DND-41 (cell line): ENCODE data around the gene SLC25A51.

Experiments used
- CTCF ChIP-seq: IDR thresholded peaks from 2 replicates; pipeline ENCODE4 v1.5.1; 2012; ENCODE audit warnings: borderline replicate concordance, low read length, moderate library complexity, mild to moderate bottlenecking; ENCODE audit not compliant: poor library complexity, severe bottlenecking; ENCODE audit errors: extremely low read depth
- EZH2 ChIP-seq: IDR thresholded peaks from 3 replicates; pipeline ENCODE4 v1.6.1; 2012; ENCODE audit warnings: borderline replicate concordance, low read depth, mild to moderate bottlenecking, moderate library complexity, low read length, inconsistent platforms; ENCODE audit not compliant: severe bottlenecking

DNA sequence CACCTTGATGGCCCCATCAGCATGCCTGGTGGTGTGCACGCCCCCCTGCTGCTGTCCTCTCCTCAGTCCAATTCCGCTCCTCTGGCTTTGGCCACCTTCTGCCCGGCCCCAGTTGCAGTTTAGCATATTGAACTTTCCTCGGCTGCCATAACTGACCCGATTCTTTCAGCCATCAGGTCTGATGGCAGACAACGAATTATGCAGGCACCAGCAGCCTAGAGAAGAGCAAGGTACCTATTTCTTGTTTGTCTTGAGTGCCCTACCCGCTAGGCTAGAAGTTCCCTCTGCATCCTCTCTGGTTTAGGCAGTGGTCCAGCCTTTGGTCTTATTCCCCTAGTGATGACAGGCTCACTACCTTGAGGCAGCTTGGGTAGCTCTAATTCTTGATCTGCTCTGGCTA is 43.0 kb upstream of the SLC25A51 start:
- TF ChIP-seq CTCF = no peak
- TF ChIP-seq EZH2 = no peak
